HG03378 (cell line): ENCODE results near the gene SYT1.
A peak's percentile ranks its signal among the peaks of the same experiment; 100 is the strongest.

ENCODE experiments used
- ATAC-seq: cut with Tn5 transposase; IDR thresholded peaks from one replicate; pipeline ENCODE4 v1.9.1; 2021; ENCODE audit warnings: mild to moderate bottlenecking, moderate library complexity; ENCODE audit not compliant: unreplicated experiment

SYT1 gene

GRCh38 chr12:79327465-79327864 is 462.9 kb downstream of the SYT1 start:
- no peak for ATAC-seq

GRCh38 chr12:79329933-79330332 is 465.4 kb downstream of the SYT1 start:
- ATAC-seq, result no peak

GRCh38 chr12:79331870-79332269 is 467.3 kb downstream of the SYT1 start:
- ATAC-seq, result no peak

GRCh38 chr12:79333144-79333543 is 468.6 kb downstream of the SYT1 start:
- no peak for ATAC-seq

GRCh38 chr12:79337662-79338290 is 473.2 kb downstream of the SYT1 start:
- ATAC-seq, result no peak

GRCh38 chr12:79344855-79345847 is 480.6 kb downstream of the SYT1 start:
- ATAC-seq, result peak; percentile 78

- ATAC-seq, result no peak
These were observed 483.3 kb downstream of the SYT1 start for GRCh38 chr12:79347866-79348265.

- ATAC-seq, result no peak
These were observed 486.7 kb downstream of the SYT1 start for GRCh38 chr12:79351251-79351650.

GRCh38 chr12:79356216-79356615 is 491.6 kb downstream of the SYT1 start:
- ATAC-seq, result no peak

GRCh38 chr12:79357048-79357447 is 492.5 kb downstream of the SYT1 start:
- ATAC-seq, result no peak

- ATAC-seq, result no peak
These were observed 494.2 kb downstream of the SYT1 start for GRCh38 chr12:79358716-79359300.

- ATAC-seq, result no peak
These were observed 495.7 kb downstream of the SYT1 start for GRCh38 chr12:79360286-79360685.

- no peak for ATAC-seq
These were observed 496.4 kb downstream of the SYT1 start for GRCh38 chr12:79360936-79361335.

GRCh38 chr12:79364197-79364596 is 499.6 kb downstream of the SYT1 start:
- no peak for ATAC-seq

GRCh38 chr12:79366374-79366773 is 501.8 kb downstream of the SYT1 start:
- no peak for ATAC-seq

- ATAC-seq, result no peak
These were observed 502.5 kb downstream of the SYT1 start for GRCh38 chr12:79367032-79367589.

GRCh38 chr12:79370021-79370420 is 505.4 kb downstream of the SYT1 start:
- ATAC-seq, result no peak

- no peak for ATAC-seq
These were observed 506.7 kb downstream of the SYT1 start for GRCh38 chr12:79371226-79371625.

- peak; percentile 85 for ATAC-seq
These were observed 509.4 kb downstream of the SYT1 start for GRCh38 chr12:79373896-79374499.

GRCh38 chr12:79374545-79374944 is 510.0 kb downstream of the SYT1 start:
- no peak for ATAC-seq

- ATAC-seq, result no peak
These were observed 510.5 kb downstream of the SYT1 start for GRCh38 chr12:79375050-79375449.
